Endothelial cell of umbilical vein (primary cell): Measurements from ENCODE around the gene UBQLNL. TPM values are rescaled to one million over a fixed set of nuclear protein-coding genes. Genes with fewer than 3 reads are reported as not detected.

Experiments used
- BruUV-seq: library from RNA; stranded (reverse); fragments of 400-500 nt; replicated peaks from 2 replicates; lab custom pipeline; 2021; lab: Mats Ljungman, UMichigan
- CTCF ChIA-PET: fragments of 300-600, 350-600 bp; sonication (Branson Sonifier 250); formaldehyde crosslinking; loops from one replicate; lab custom pipeline; 2021; ENCODE audit warnings: antibody characterized with exemption, inconsistent platforms; lab: Charles Lee
- POLR2A ChIA-PET: fragments of 300-600, 350-600 bp; sonication (Branson Sonifier 250); formaldehyde crosslinking; loops from one replicate; lab custom pipeline; 2021; ENCODE audit warnings: antibody characterized with exemption, inconsistent platforms; lab: Charles Lee
- DNase-seq: peaks from one replicate; pipeline ENCODE4 v3.0.0-alpha.2; 2011; ENCODE audit warnings: low read depth, low spot score
- FAIRE-seq: peaks from 2 replicates; lab custom pipeline; 2011; peaks lifted over from hg19 to GRCh38; lab: Jason Lieb, UNC
- H2AFZ ChIP-seq: 2 replicates; pipeline ENCODE4 v1.6.0; 2012; ENCODE audit warnings: low read depth, low read length, control low read depth, inconsistent platforms
- H3K27ac ChIP-seq: 2 replicates; pipeline ENCODE4 v1.5.1; 2011; ENCODE audit warnings: low read depth, mild to moderate bottlenecking, control low read depth, low read length, moderate library complexity; ENCODE audit not compliant: insufficient read depth
- H3K27me3 ChIP-seq, 2 experiments: 2 replicates each; pipeline versions ENCODE4 v1.6.0 to v1.6.1; 2011; ENCODE audit warnings: low read length in 2 of 2, mixed read lengths in 1 of 2; ENCODE audit not compliant: control insufficient read depth in 2 of 2, insufficient read depth in 2 of 2
- H3K36me3 ChIP-seq, 2 experiments: 2 replicates in 1 of 2; 3 replicates in 1 of 2; pipeline ENCODE4 v1.5.1; 2011; ENCODE audit warnings: low read length in 2 of 2, mild to moderate bottlenecking in 1 of 2, moderate library complexity in 1 of 2; ENCODE audit not compliant: control insufficient read depth in 2 of 2, insufficient read depth in 2 of 2; ENCODE audit errors: extremely low read depth in 1 of 2
- H3K4me1 ChIP-seq: 3 replicates; pipeline ENCODE4 v1.5.1; 2011; ENCODE audit warnings: mild to moderate bottlenecking, low read length; ENCODE audit not compliant: control insufficient read depth, insufficient read depth; ENCODE audit errors: extremely low read depth
- H3K4me2 ChIP-seq: 2 replicates; pipeline ENCODE4 v1.6.1; 2011; ENCODE audit warnings: low read length, control low read depth, mixed read lengths; ENCODE audit not compliant: insufficient read depth
- H3K4me3 ChIP-seq, 3 experiments: fragments of 200-600 bp in 1 of 3; sonication (generic), shearing (Covaris generic) in 1 of 3; replicated peaks in 1 of 3; 2 replicates each; pipeline ENCODE4 v1.5.1; 2011 to 2016; ENCODE audit warnings: control low read depth in 3 of 3, low read length in 3 of 3, mild to moderate bottlenecking in 2 of 3, inconsistent platforms in 1 of 3, low read depth in 1 of 3, moderate library complexity in 1 of 3; ENCODE audit not compliant: insufficient read depth in 1 of 3
- H3K79me2 ChIP-seq: 2 replicates; pipeline ENCODE4 v1.6.0; 2012; ENCODE audit warnings: low read length, inconsistent platforms; ENCODE audit not compliant: control insufficient read depth, insufficient read depth
- H3K9ac ChIP-seq: replicated peaks from 2 replicates; pipeline ENCODE3; 2011; ENCODE audit warnings: low read length, control low read depth; ENCODE audit not compliant: insufficient read depth; ENCODE audit errors: extremely low read depth
- H3K9me1 ChIP-seq: replicated peaks from 3 replicates; pipeline ENCODE4 v1.6.0; 2011; ENCODE audit warnings: mild to moderate bottlenecking, low read length; ENCODE audit not compliant: control insufficient read depth, insufficient read depth; ENCODE audit errors: extremely low read depth
- H3K9me3 ChIP-seq: replicated peaks from 2 replicates; pipeline ENCODE4 v1.5.1; 2012; ENCODE audit warnings: low read length, inconsistent platforms; ENCODE audit not compliant: control insufficient read depth, insufficient read depth
- H4K20me1 ChIP-seq: replicated peaks from 2 replicates; pipeline ENCODE3; 2011; ENCODE audit warnings: mild to moderate bottlenecking, low read length; ENCODE audit not compliant: control insufficient read depth, insufficient read depth; ENCODE audit errors: extremely low read depth
- EZH2 ChIP-seq: IDR thresholded peaks from 2 replicates; pipeline ENCODE4 v1.6.1; 2012; ENCODE audit warnings: borderline replicate concordance, low read depth, mild to moderate bottlenecking, moderate library complexity, low read length, inconsistent platforms; ENCODE audit not compliant: severe bottlenecking
- FOS ChIP-seq: IDR thresholded peaks from 2 replicates; pipeline ENCODE4 v1.6.1; 2011; ENCODE audit warnings: mild to moderate bottlenecking, low read length, moderate library complexity, borderline replicate concordance; ENCODE audit not compliant: insufficient read depth
- GATA2 ChIP-seq: IDR thresholded peaks from 2 replicates; pipeline ENCODE4 v1.7.0; 2011; ENCODE audit warnings: low read depth, mild to moderate bottlenecking, moderate library complexity, mixed read lengths, low read length; ENCODE audit not compliant: insufficient read length, insufficient read depth
- JUN ChIP-seq: IDR thresholded peaks from 2 replicates; pipeline ENCODE4 v1.6.1; 2011; ENCODE audit warnings: borderline replicate concordance, low read depth; ENCODE audit not compliant: insufficient read length, insufficient read depth
- MYC ChIP-seq: IDR thresholded peaks from one replicate; pipeline ENCODE4 v1.6.1; 2011; ENCODE audit warnings: mild to moderate bottlenecking, low read depth, low read length
- POLR2A ChIP-seq: IDR thresholded peaks from 2 replicates; pipeline ENCODE4 v1.6.1; 2012; ENCODE audit warnings: low read depth, mild to moderate bottlenecking, control low read depth, low read length
- POLR2AphosphoS5 ChIP-seq: IDR thresholded peaks from 2 replicates; pipeline ENCODE4 v1.6.1; 2012; ENCODE audit warnings: low read depth, mild to moderate bottlenecking, control low read depth, low read length, moderate library complexity; ENCODE audit not compliant: insufficient read depth
- dilution Hi-C: fragments of 300-500 bp; cut with MboI; formaldehyde crosslinking; loops from one replicate; pipeline ENCODE4 v1.15.0; 2019; ENCODE audit warnings: low sequenced_read_pairs; ENCODE audit not compliant: extremely low pct_ligation_motif_present
- intact Hi-C: fragments of 100-400 bp; cut with micrococcal nuclease; formaldehyde crosslinking; loops from one replicate; pipeline ENCODE4 v1.10.0; 2022
- polyA plus RNA-seq, 4 experiments: library from polyadenylated mRNA; depleted of rRNA in 3 of 4; stranded (reverse) in 3 of 4; unstranded in 1 of 4; fragments of >200 nt; gene quantifications; 2 replicates each; pipeline versions ENCODE4 v1.2.1 to v1.2.3, GENCODE V29; 2011 to 2012; ENCODE audit warnings: missing spikeins in 1 of 4
- total RNA-seq: library from RNA; stranded (reverse); gene quantifications from 2 replicates; pipeline ENCODE4 v1.2.3, GENCODE V29; 2021
- TF ChIP-seq, protein P1 (sequence below): IDR thresholded peaks from 2 replicates; pipeline ENCODE4 v1.6.1; 2011; ENCODE audit not compliant: insufficient read depth, insufficient read length
- TF ChIP-seq, protein P2 (sequence below), 2 donors: IDR thresholded peaks; 1 replicate in 1 of 2; 2 replicates in 1 of 2; pipeline ENCODE4 v1.5.1; 2011; ENCODE audit warnings: low read length in 2 of 2, mild to moderate bottlenecking in 2 of 2, moderate library complexity in 2 of 2, control low read depth in 1 of 2, inconsistent platforms in 1 of 2, low read depth in 1 of 2; ENCODE audit not compliant: insufficient read depth in 1 of 2; ENCODE audit errors: extremely low read depth in 1 of 2

UBQLNL gene
- total and polyA plus RNA-seq, 2 donors (not counting 3 experiments of a cell fraction or from before 2014, with no cell fraction given), result 0.33 to 0.48 TPM

DNA sequence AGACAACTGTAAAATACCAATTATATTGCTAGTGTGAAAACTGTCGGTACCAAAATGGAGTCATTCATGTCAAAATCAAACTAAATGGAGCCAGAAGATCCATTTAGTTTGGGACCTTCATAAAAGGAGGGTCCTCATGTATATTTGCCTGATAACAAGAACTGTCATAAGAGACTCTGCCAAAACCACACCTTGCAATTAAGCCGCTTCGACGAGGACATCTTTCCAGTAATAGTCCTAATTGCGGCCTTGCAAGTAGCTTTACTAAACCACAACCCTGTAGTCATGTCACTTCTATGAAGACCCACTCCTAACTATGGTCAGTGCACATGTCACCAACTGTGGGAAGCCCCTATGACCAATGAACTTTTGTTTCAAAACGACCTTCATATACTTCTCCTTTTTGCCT, 16.1 kb downstream of the UBQLNL start:
- H2AFZ ChIP-seq, result no peak overlapping the region
- BruUV-seq, result no TSS peak
- dilution Hi-C loops (no loop called here), intact Hi-C loops (no loop called here)
- H3K9ac ChIP-seq, result no peak overlapping the region
- no peak overlapping the region for H3K27ac ChIP-seq
- no peak for DNase-seq
- no peak for FAIRE-seq
- H4K20me1 ChIP-seq, result no peaks in the 10 kb centered on the region
- H3K27me3 ChIP-seq, result peaks cover 0 to 1% of the 10 kb centered on the region in 2 experiments
- ChIA-PET CTCF (no interaction called here), POLR2A (no interaction called here)
- H3K4me2 ChIP-seq, result no peak overlapping the region
- no peaks in the 10 kb centered on the region for H3K79me2 ChIP-seq
- no peak overlapping the region for H3K4me3 ChIP-seq
- H3K36me3 ChIP-seq, result no peaks in the 10 kb centered on the region
- H3K9me3 ChIP-seq, result no peaks in the 10 kb centered on the region
- TF ChIP-seq, protein P1, sequence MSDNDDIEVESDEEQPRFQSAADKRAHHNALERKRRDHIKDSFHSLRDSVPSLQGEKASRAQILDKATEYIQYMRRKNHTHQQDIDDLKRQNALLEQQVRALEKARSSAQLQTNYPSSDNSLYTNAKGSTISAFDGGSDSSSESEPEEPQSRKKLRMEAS, result no peak
- TF ChIP-seq MYC (no peak), FOS (no peak), JUN (no peak), EZH2 (no peak), GATA2 (no peak), POLR2AphosphoS5 (no peak), POLR2A (no peak)
- TF ChIP-seq, protein P2, sequence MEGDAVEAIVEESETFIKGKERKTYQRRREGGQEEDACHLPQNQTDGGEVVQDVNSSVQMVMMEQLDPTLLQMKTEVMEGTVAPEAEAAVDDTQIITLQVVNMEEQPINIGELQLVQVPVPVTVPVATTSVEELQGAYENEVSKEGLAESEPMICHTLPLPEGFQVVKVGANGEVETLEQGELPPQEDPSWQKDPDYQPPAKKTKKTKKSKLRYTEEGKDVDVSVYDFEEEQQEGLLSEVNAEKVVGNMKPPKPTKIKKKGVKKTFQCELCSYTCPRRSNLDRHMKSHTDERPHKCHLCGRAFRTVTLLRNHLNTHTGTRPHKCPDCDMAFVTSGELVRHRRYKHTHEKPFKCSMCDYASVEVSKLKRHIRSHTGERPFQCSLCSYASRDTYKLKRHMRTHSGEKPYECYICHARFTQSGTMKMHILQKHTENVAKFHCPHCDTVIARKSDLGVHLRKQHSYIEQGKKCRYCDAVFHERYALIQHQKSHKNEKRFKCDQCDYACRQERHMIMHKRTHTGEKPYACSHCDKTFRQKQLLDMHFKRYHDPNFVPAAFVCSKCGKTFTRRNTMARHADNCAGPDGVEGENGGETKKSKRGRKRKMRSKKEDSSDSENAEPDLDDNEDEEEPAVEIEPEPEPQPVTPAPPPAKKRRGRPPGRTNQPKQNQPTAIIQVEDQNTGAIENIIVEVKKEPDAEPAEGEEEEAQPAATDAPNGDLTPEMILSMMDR (IDR thresholded peaks at IDR 0.05; ENCODE audit: extremely low read depth in 1 of 2, insufficient read depth in 1 of 2, low read depth in 1 of 2, low read length in 2 of 2), result no peak
- H3K4me1 ChIP-seq, result no peaks in the 10 kb centered on the region
- H3K9me1 ChIP-seq, result no peaks in the 10 kb centered on the region
